ENCODE measurements around the gene PIEZO2.

PIEZO2 gene

GRCh38 chr18:10787293-10787901, 362.0 kb downstream of the PIEZO2 start:
- DNase-seq (ENCODE audit: low spot score) = peak; percentile 51

- no peak for DNase-seq (ENCODE audit: low spot score)
These were observed 363.6 kb downstream of the PIEZO2 start for GRCh38 chr18:10785798-10786197.

GRCh38 chr18:10784596-10785202, 364.7 kb downstream of the PIEZO2 start:
- DNase-seq (ENCODE audit: low spot score) = no peak

- DNase-seq (ENCODE audit: low spot score) = no peak
These were observed 365.4 kb downstream of the PIEZO2 start for GRCh38 chr18:10783941-10784340.

GRCh38 chr18:10776493-10776892, 372.9 kb downstream of the PIEZO2 start:
- no peak for DNase-seq (ENCODE audit: low spot score)

GRCh38 chr18:10775026-10775425, 374.3 kb downstream of the PIEZO2 start:
- DNase-seq (ENCODE audit: low spot score) = no peak

GRCh38 chr18:10771053-10771709, 378.2 kb downstream of the PIEZO2 start:
- no peak for DNase-seq (ENCODE audit: low spot score)

GRCh38 chr18:10770264-10770663, 379.1 kb downstream of the PIEZO2 start:
- DNase-seq (ENCODE audit: low spot score) = no peak

GRCh38 chr18:10768221-10768620, 381.1 kb downstream of the PIEZO2 start:
- DNase-seq (ENCODE audit: low spot score) = no peak

GRCh38 chr18:10767658-10768057, 381.7 kb downstream of the PIEZO2 start:
- DNase-seq (ENCODE audit: low spot score) = no peak

GRCh38 chr18:10760986-10761385, 388.4 kb downstream of the PIEZO2 start:
- no peak for DNase-seq (ENCODE audit: low spot score)

- no peak for DNase-seq (ENCODE audit: low spot score)
These were observed 390.1 kb downstream of the PIEZO2 start for GRCh38 chr18:10759241-10759640.

GRCh38 chr18:10757946-10758345, 391.4 kb downstream of the PIEZO2 start:
- DNase-seq (ENCODE audit: low spot score) = no peak

- DNase-seq (ENCODE audit: low spot score) = no peak
These were observed 392.0 kb downstream of the PIEZO2 start for GRCh38 chr18:10757349-10757748.

GRCh38 chr18:10755855-10756254, 393.5 kb downstream of the PIEZO2 start:
- DNase-seq (ENCODE audit: low spot score) = no peak

GRCh38 chr18:10754128-10754527, 395.2 kb downstream of the PIEZO2 start:
- no peak for DNase-seq (ENCODE audit: low spot score)

GRCh38 chr18:10752382-10752781, 397.0 kb downstream of the PIEZO2 start:
- no peak for DNase-seq (ENCODE audit: low spot score)

GRCh38 chr18:10751653-10752052, 397.7 kb downstream of the PIEZO2 start:
- no peak for DNase-seq (ENCODE audit: low spot score)

- no peak for DNase-seq (ENCODE audit: low spot score)
These were observed 399.0 kb downstream of the PIEZO2 start for GRCh38 chr18:10750191-10751035.

GRCh38 chr18:10748641-10749040, 400.7 kb downstream of the PIEZO2 start:
- DNase-seq (ENCODE audit: low spot score) = no peak

GRCh38 chr18:10745971-10746370, 403.4 kb downstream of the PIEZO2 start:
- DNase-seq (ENCODE audit: low spot score) = no peak

GRCh38 chr18:10745219-10745618, 404.1 kb downstream of the PIEZO2 start:
- no peak for DNase-seq (ENCODE audit: low spot score)

- no peak for DNase-seq (ENCODE audit: low spot score)
These were observed 405.6 kb downstream of the PIEZO2 start for GRCh38 chr18:10743766-10744165.

Measured in germinal center (tissue), 1 donor.